ENCODE data around the gene ABCD4.

- no peak for TF ChIP-seq RAD21 (IDR thresholded peaks at IDR 0.05; ENCODE audit: low read length)
- no peak for TF ChIP-seq CTCF (conservative IDR thresholded peaks at IDR 0.05; ENCODE audit: low read depth, low read length)
- TF ChIP-seq SMC3 (IDR thresholded peaks at IDR 0.05; ENCODE audit: low read depth, low read length), result no peak
- TF ChIP-seq RFX5 (IDR thresholded peaks at IDR 0.05; ENCODE audit: low read depth, low read length), result no peak
- no peak for TF ChIP-seq POLR2A (IDR thresholded peaks at IDR 0.05; ENCODE audit: low read depth, low read length)
- no peak for TF ChIP-seq CEBPB (IDR thresholded peaks at IDR 0.05; ENCODE audit: low read depth, low read length)
- no peak for TF ChIP-seq MXI1 (IDR thresholded peaks at IDR 0.05; ENCODE audit: borderline replicate concordance, low read depth, low read length)
- no peak for TF ChIP-seq MAZ (IDR thresholded peaks at IDR 0.05; ENCODE audit: borderline replicate concordance, low read depth, low read length)
- TF ChIP-seq USF2 (IDR thresholded peaks at IDR 0.05; ENCODE audit: low read depth, low read length), result no peak
- TF ChIP-seq CHD1 (IDR thresholded peaks at IDR 0.05; ENCODE audit: low read depth, low read length), result no peak
- no peak for TF ChIP-seq MAFK (IDR thresholded peaks at IDR 0.05; ENCODE audit: low read depth, low read length)
- TF ChIP-seq ELK1 (IDR thresholded peaks at IDR 0.05; ENCODE audit: borderline replicate concordance, low read depth, low read length), result no peak
- no peak for TF ChIP-seq FOS (IDR thresholded peaks at IDR 0.05; ENCODE audit: low read depth, low read length)
- TF ChIP-seq NFE2L2 (IDR thresholded peaks at IDR 0.05; ENCODE audit: low read depth, low read length), result no peak
Observed at GRCh38 chr14:74350211-74350927, 47.6 kb upstream of the ABCD4 start.

Measured in IMR-90 (cell line).